K562 (cell line): ENCODE measurements around the gene BPNT1. TPM values are rescaled to one million over a fixed set of nuclear protein-coding genes. Genes with fewer than 3 reads are reported as not detected.
A peak's percentile ranks its signal among the peaks of the same experiment; 100 is the strongest.

ENCODE experiments used
- ATAC-seq: fragments of 200-7000 bp; cut with Tn5 transposase; 3 replicates; pipeline ENCODE4 v1.9.1; 2020; ENCODE audit warnings: moderate library complexity
- BruUV-seq: library from RNA; stranded (reverse); fragments of 400-500 nt; replicated peaks from 2 replicates; lab custom pipeline; 2021; lab: Mats Ljungman, UMichigan
- CTCF ChIA-PET: fragments of 300-600 bp; formaldehyde crosslinking; extraction: SDS; loops from one replicate; lab custom pipeline; 2021; ENCODE audit warnings: low intra/inter-chr PET ratio; lab: Yijun Ruan, JAX
- POLR2A ChIA-PET: fragments of 300-600, 350-650 bp; sonication (Branson Sonifier 250); formaldehyde crosslinking; extraction: SDS; loops from one replicate; lab custom pipeline; 2021; ENCODE audit warnings: antibody characterized with exemption, inconsistent platforms; lab: Yijun Ruan, JAX
- DNase-seq, 4 experiments: peaks; one replicate each; pipeline versions ENCODE4 v3.0.0 to v3.0.0-alpha.2; 2011 to 2018; ENCODE audit warnings: low spot score in 3 of 4, mixed read lengths in 3 of 4; ENCODE audit errors: extremely low read depth in 1 of 4
- FAIRE-seq: peaks from 2 replicates; lab custom pipeline; 2011; peaks lifted over from hg19 to GRCh38; lab: Jason Lieb, UNC
- H2AFZ ChIP-seq: 2 replicates; pipeline ENCODE4 v1.6.0; 2011; ENCODE audit warnings: low read depth, low read length, control low read depth, inconsistent platforms
- H3K27ac ChIP-seq: fragments of 200-600 bp; 3 replicates; pipeline ENCODE4 v1.8.0; 2011; ENCODE audit warnings: low read depth, mild to moderate bottlenecking, control low read depth, inconsistent platforms, low read length, moderate library complexity, mixed read lengths; ENCODE audit errors: extremely low read depth
- H3K27me3 ChIP-seq, 2 experiments: fragments of 300-600 bp in 1 of 2; 2 replicates in 1 of 2; 3 replicates in 1 of 2; pipeline versions ENCODE4 v1.6.0 to v1.8.0; 2011; ENCODE audit warnings: inconsistent platforms in 2 of 2, low read length in 2 of 2, mild to moderate bottlenecking in 1 of 2, mixed read lengths in 1 of 2, moderate library complexity in 1 of 2; ENCODE audit not compliant: control insufficient read depth in 2 of 2, insufficient read depth in 2 of 2
- H3K36me3 ChIP-seq: fragments of 300-600 bp; 3 replicates; pipeline ENCODE4 v1.8.0; 2011; ENCODE audit warnings: mild to moderate bottlenecking, low read length, inconsistent platforms; ENCODE audit not compliant: control insufficient read depth, insufficient read depth
- H3K4me1 ChIP-seq, 2 experiments: fragments of 200-600 bp in 1 of 2; replicated peaks in 1 of 2; 2 replicates in 1 of 2; 3 replicates in 1 of 2; pipeline versions ENCODE4 v1.5.1 to v1.8.0; 2011; ENCODE audit warnings: inconsistent platforms in 2 of 2, low read length in 2 of 2, mild to moderate bottlenecking in 1 of 2, mixed read lengths in 1 of 2, moderate library complexity in 1 of 2; ENCODE audit not compliant: control insufficient read depth in 2 of 2, insufficient read depth in 2 of 2
- H3K4me2 ChIP-seq: 2 replicates; pipeline ENCODE4 v1.6.1; 2011; ENCODE audit warnings: low read length, control low read depth, inconsistent platforms, mixed read lengths; ENCODE audit not compliant: insufficient read depth
- H3K4me3 ChIP-seq: fragments of 200-600 bp; sonication (generic), shearing (Covaris generic); 2 replicates; pipeline ENCODE4 v1.5.1; 2016; ENCODE audit warnings: control low read depth, inconsistent platforms
- H3K79me2 ChIP-seq: fragments of 200-600 bp; 3 replicates; pipeline ENCODE4 v1.8.0; 2011; ENCODE audit warnings: low read length, inconsistent platforms; ENCODE audit not compliant: control insufficient read depth, insufficient read depth
- H3K9ac ChIP-seq, 2 experiments: 2 replicates each; pipeline versions ENCODE4 v1.6.0 to v1.6.1; 2011; ENCODE audit warnings: low read depth in 2 of 2, low read length in 2 of 2, control low read depth in 1 of 2, inconsistent platforms in 1 of 2, mild to moderate bottlenecking in 1 of 2, mixed read lengths in 1 of 2; ENCODE audit not compliant: insufficient read depth in 1 of 2
- H3K9me1 ChIP-seq: one replicate; pipeline ENCODE4 v1.6.0; 2011; ENCODE audit warnings: inconsistent platforms, mild to moderate bottlenecking, low read length, moderate library complexity; ENCODE audit not compliant: control insufficient read depth, insufficient read depth
- H3K9me3 ChIP-seq: replicated peaks from 2 replicates; pipeline ENCODE4 v1.5.1; 2011; ENCODE audit warnings: low read depth, low read length, inconsistent platforms; ENCODE audit not compliant: control insufficient read depth, insufficient read depth
- H4K20me1 ChIP-seq: replicated peaks from 2 replicates; pipeline ENCODE4 v1.6.1; 2011; ENCODE audit warnings: low read length, inconsistent platforms, mixed read lengths; ENCODE audit not compliant: control insufficient read depth, insufficient read depth
- MXI1 ChIP-seq: IDR thresholded peaks from 2 replicates; pipeline ENCODE4 v1.6.1; 2011; ENCODE audit warnings: low read depth, mild to moderate bottlenecking, improper control_type of control experiment, low read length
- ZNF121 ChIP-seq: sonication (generic); formaldehyde crosslinking; conservative IDR thresholded peaks from 2 replicates; pipeline ENCODE4 v1.8.0; 2022; ENCODE audit warnings: missing genetic modification reagents
- WGBS: fragments of 100-300 bp; shearing (Covaris generic); methylation state at CpG from one replicate; pipeline ENCODE4 v1.1.6; 2016; ENCODE audit warnings: low coverage, mixed read lengths; ENCODE audit not compliant: insufficient coverage; ENCODE audit errors: missing lambda C conversion rate; 5-methylcytosine and 5-hydroxymethylcytosine counted together
- in situ Hi-C: fragments of 300-500 bp; cut with MboI; formaldehyde crosslinking; loops from 4 replicates; pipeline ENCODE4 v1.15.0; 2018; ENCODE audit warnings: inconsistent platforms, mixed read lengths
- intact Hi-C: fragments of 100-400 bp; cut with micrococcal nuclease; formaldehyde crosslinking; loops from 2 replicates; pipeline ENCODE4 v1.14.2; 2022
- polyA plus RNA-seq, 8 experiments: library from polyadenylated mRNA; depleted of rRNA in 4 of 8; stranded (reverse) in 5 of 8; unstranded in 3 of 8; fragments of >200 nt; fragmentation: Nextera tagmentation in 2 of 8; fragmentation: Illumina TruSeq in 1 of 8; extraction: Ambion mirVana in 2 of 8; extraction: Trizol in 1 of 8; gene quantifications; 2 replicates each; pipeline versions ENCODE4 v1.2.1 to v1.2.3, GENCODE V29; 2011 to 2014; ENCODE audit warnings: inconsistent platforms in 1 of 8, missing spikeins in 1 of 8
- total RNA-seq, 7 experiments: library from RNA; depleted of rRNA in 6 of 7; stranded (reverse); fragments of >200 nt in 6 of 7; fragmentation: Illumina TruSeq in 2 of 7; extraction: Trizol in 2 of 7; gene quantifications; 2 replicates each; pipeline versions ENCODE4 v1.2.1 to v1.2.3, GENCODE V29; 2011 to 2021; ENCODE audit warnings: low replicate concordance in 1 of 7

Gene BPNT1
- total and polyA plus RNA-seq, 9 of the 15 experiments (the other 6 are each of a cell fraction or from before 2014, with no cell fraction given): 30.2 to 73.8 (median 40.5) TPM

- Histone ChIP-seq H3K4me3 (no peak overlapping the region), H3K36me3 (peaks cover 24% of the 10 kb centered on the region), H3K27me3 (no peaks in the 10 kb centered on the region), H3K9ac (no peak overlapping the region), H3K27ac (no peak overlapping the region), H4K20me1 (no peaks in the 10 kb centered on the region), H3K9me1 (no peaks in the 10 kb centered on the region), H3K9me3 (no peaks in the 10 kb centered on the region), H3K4me1 (no peaks in the 10 kb centered on the region), H2AFZ (no peak overlapping the region), H3K79me2 (no peaks in the 10 kb centered on the region), H3K4me2 (no peak overlapping the region)
- no peak for FAIRE-seq
- ATAC-seq: no peak
- no TSS peak for BruUV-seq
- in situ Hi-C loops: no loop called here
- intact Hi-C loops: no loop called here
- ChIA-PET POLR2A (no interaction called here), CTCF (no interaction called here)
- no peak for TF ChIP-seq MXI1
- TF ChIP-seq ZNF121: peak; percentile 74
- peak in 1 of 4 experiments; percentile 26 for DNase-seq
- WGBS: 85% methylated on average over 4 of the region's 4 CpGs
Measured at GRCh38 chr1:220076861-220077762, 12.5 kb downstream of the BPNT1 start.
